ENCODE data around the gene INSRR. TPM values are rescaled to one million over a fixed set of nuclear protein-coding genes. Genes with fewer than 3 reads are reported as not detected.

The INSRR gene
- total RNA-seq, 1 experiment from 2014 or later = not detected

DNA sequence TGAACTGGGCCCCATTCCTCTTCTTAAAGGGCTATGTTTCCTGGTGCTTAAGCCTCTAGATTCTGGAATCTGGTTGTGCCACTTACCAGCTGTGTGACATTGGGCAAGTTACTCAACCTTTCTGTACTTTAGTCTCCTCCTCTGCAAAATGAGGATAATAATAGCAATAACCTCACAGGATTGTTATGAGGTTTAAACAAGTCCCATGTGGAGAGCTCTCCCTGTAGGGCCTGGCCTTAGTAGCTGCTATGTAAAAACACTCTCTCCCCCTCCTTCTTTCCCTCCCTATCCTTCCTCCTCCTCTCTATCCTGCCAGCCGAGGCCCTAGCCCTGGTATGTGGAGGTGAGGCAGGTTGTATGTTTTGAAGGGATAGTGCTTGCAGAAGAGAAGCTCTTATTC is 26.4 kb upstream of the INSRR start:
- Histone ChIP-seq H2AFZ (no peak overlapping the region), H3K4me1 (replicated peaks; ENCODE audit: insufficient read depth) (no peaks in the 10 kb centered on the region), H3K36me3 (ENCODE audit: low read depth) (no peaks in the 10 kb centered on the region), H3K27me3 (ENCODE audit: insufficient read depth, low read depth) (peaks cover 33% of the 10 kb centered on the region), H4K20me1 (ENCODE audit: insufficient read depth) (no peaks in the 10 kb centered on the region), H3K79me2 (ENCODE audit: low read depth) (no peaks in the 10 kb centered on the region), H3K27ac (no peak overlapping the region), H3F3A (ENCODE audit: insufficient read depth, low read depth) (no peaks in the 10 kb centered on the region), H3K4me2 (no peak overlapping the region), H3K9me2 (ENCODE audit: insufficient read depth) (no peaks in the 10 kb centered on the region), H3K9me3 (ENCODE audit: insufficient read depth, low read depth) (no peaks in the 10 kb centered on the region), H3K4me3 (no peak overlapping the region)
- no peak for DNase-seq
- ChIA-PET CTCF (no interaction called here), POLR2A (ENCODE audit: unreplicated experiment) (interaction anchor here (0.6 kb wide), 1 partner anchor 182 kb away, joined by 6 read pairs; no protein-coding TSS in a partner anchor)
- intact Hi-C loops (cut with micrococcal nuclease; ENCODE audit: unreplicated experiment) = no loop called here
- TF ChIP-seq, protein P1, sequence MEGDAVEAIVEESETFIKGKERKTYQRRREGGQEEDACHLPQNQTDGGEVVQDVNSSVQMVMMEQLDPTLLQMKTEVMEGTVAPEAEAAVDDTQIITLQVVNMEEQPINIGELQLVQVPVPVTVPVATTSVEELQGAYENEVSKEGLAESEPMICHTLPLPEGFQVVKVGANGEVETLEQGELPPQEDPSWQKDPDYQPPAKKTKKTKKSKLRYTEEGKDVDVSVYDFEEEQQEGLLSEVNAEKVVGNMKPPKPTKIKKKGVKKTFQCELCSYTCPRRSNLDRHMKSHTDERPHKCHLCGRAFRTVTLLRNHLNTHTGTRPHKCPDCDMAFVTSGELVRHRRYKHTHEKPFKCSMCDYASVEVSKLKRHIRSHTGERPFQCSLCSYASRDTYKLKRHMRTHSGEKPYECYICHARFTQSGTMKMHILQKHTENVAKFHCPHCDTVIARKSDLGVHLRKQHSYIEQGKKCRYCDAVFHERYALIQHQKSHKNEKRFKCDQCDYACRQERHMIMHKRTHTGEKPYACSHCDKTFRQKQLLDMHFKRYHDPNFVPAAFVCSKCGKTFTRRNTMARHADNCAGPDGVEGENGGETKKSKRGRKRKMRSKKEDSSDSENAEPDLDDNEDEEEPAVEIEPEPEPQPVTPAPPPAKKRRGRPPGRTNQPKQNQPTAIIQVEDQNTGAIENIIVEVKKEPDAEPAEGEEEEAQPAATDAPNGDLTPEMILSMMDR (conservative IDR thresholded peaks at IDR 0.05) = no peak
- TF ChIP-seq EZH2 (IDR thresholded peaks at IDR 0.05; ENCODE audit: low read depth) = no peak
- no TSS peak for BruUV-seq (replicated peaks)

DNA sequence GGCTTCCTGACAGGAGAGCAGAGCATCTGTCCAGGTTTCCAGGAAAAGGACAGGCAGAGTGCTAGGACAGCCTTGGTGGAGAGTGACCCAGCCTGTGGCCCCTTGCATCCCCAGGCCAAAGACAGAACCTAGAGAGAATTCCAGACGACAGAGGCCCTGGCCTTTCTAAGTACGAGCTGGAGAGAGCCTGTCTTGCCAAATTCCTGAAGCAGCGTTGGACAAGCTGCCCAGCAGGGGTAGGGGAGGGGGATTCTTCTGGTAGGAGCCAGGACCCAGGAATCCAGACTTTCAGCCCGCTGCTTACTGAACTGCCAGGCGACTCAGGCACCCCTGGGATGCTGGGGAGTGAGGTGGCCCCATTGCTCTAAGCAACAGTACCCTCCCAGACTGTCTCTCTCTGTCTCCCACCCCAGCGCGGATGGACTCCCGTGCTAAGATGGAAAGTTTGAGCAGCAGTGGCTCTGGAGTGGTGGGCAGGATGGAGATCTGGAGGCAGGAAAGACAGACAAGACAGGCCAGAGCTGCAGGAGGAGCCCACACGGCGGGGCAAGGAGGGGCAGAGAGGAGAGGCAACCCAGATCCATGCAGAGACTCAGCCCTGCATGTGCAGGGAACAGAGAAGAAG is 25.8 kb upstream of the INSRR start:
- H2AFZ ChIP-seq = no peak overlapping the region
- no peak overlapping the region for H3K4me2 ChIP-seq
- H3K27ac ChIP-seq = no peak overlapping the region
- no peak overlapping the region for H3K4me3 ChIP-seq
- TF ChIP-seq, protein P1 (conservative IDR thresholded peaks at IDR 0.05) = no peak
- no peak for TF ChIP-seq EZH2 (IDR thresholded peaks at IDR 0.05; ENCODE audit: low read depth)
- no peak for DNase-seq
- no peaks in the 10 kb centered on the region for H4K20me1 ChIP-seq (ENCODE audit: insufficient read depth)
- ChIA-PET POLR2A (ENCODE audit: unreplicated experiment) (no interaction called here), CTCF (interaction anchor here (0.7 kb wide), 1 partner anchor 12 kb away, joined by 4 read pairs; no protein-coding TSS in a partner anchor)
- H3K79me2 ChIP-seq (ENCODE audit: low read depth) = no peaks in the 10 kb centered on the region
- H3K36me3 ChIP-seq (ENCODE audit: low read depth) = no peaks in the 10 kb centered on the region
- H3F3A ChIP-seq (ENCODE audit: insufficient read depth, low read depth) = no peaks in the 10 kb centered on the region
- no peaks in the 10 kb centered on the region for H3K9me3 ChIP-seq (ENCODE audit: insufficient read depth, low read depth)
- H3K27me3 ChIP-seq (ENCODE audit: insufficient read depth, low read depth) = peaks cover 39% of the 10 kb centered on the region
- H3K9me2 ChIP-seq (ENCODE audit: insufficient read depth) = no peaks in the 10 kb centered on the region
- no TSS peak for BruUV-seq (replicated peaks)
- intact Hi-C loops (cut with micrococcal nuclease; ENCODE audit: unreplicated experiment) = no loop called here
- no peaks in the 10 kb centered on the region for H3K4me1 ChIP-seq (replicated peaks; ENCODE audit: insufficient read depth)

DNA sequence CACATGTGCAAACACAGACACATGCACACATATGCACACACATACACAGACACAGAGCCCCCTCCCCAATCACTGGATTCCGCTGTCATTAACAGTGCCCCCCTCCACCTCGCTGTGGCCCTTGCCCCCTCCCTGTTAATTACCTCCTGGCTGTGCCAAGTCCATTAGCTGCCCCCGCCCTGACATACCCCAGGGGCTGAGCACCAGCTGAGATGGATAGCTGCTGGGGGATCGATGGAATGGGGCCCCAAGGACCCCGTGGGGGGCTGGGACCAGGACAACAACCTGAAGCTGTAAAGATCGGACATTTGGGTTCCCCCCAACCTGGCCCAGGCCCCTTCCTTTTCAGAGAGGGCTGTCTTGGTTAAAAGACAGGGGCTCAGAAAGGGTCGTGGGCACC is 25.0 kb upstream of the INSRR start:
- no peak for DNase-seq
- CTCF ChIA-PET = no interaction called here

More for the DNA sequence above, 25.0 kb upstream of the INSRR start:
- no peaks in the 10 kb centered on the region for H3F3A ChIP-seq (ENCODE audit: insufficient read depth, low read depth)
- no TSS peak for BruUV-seq (replicated peaks)
- H4K20me1 ChIP-seq (ENCODE audit: insufficient read depth) = no peaks in the 10 kb centered on the region
- no peaks in the 10 kb centered on the region for H3K9me3 ChIP-seq (ENCODE audit: insufficient read depth, low read depth)
- no peak overlapping the region for H2AFZ ChIP-seq
- no peak overlapping the region for H3K4me2 ChIP-seq
- H3K36me3 ChIP-seq (ENCODE audit: low read depth) = no peaks in the 10 kb centered on the region
- H3K79me2 ChIP-seq (ENCODE audit: low read depth) = no peaks in the 10 kb centered on the region
- no peak overlapping the region for H3K4me3 ChIP-seq
- POLR2A ChIA-PET (ENCODE audit: unreplicated experiment) = no interaction called here
- H3K27ac ChIP-seq = no peak overlapping the region
- H3K9me2 ChIP-seq (ENCODE audit: insufficient read depth) = no peaks in the 10 kb centered on the region
- H3K27me3 ChIP-seq (ENCODE audit: insufficient read depth, low read depth) = peaks cover 46% of the 10 kb centered on the region
- TF ChIP-seq, protein P1 (conservative IDR thresholded peaks at IDR 0.05) = no peak
- no peak for TF ChIP-seq EZH2 (IDR thresholded peaks at IDR 0.05; ENCODE audit: low read depth)
- H3K4me1 ChIP-seq (replicated peaks; ENCODE audit: insufficient read depth) = no peaks in the 10 kb centered on the region
- intact Hi-C loops (cut with micrococcal nuclease; ENCODE audit: unreplicated experiment) = no loop called here

All from PC-9 (cell line).